DMS153 treated with DMSO at 0.1 percent for 48 hours (cell line): ENCODE measurements around the gene EFCAB12.
"Not testable (repeated sequence)": the region's sequence is repeated elsewhere in the genome, so short reads cannot be mapped to it uniquely, and the experiment has no call there.

ENCODE experiments used
- DNase-seq: peaks from one replicate; lab custom pipeline; 2025; ENCODE audit not compliant: unreplicated experiment; lab: John Stamatoyannopoulos, UW

EFCAB12 gene

DNA sequence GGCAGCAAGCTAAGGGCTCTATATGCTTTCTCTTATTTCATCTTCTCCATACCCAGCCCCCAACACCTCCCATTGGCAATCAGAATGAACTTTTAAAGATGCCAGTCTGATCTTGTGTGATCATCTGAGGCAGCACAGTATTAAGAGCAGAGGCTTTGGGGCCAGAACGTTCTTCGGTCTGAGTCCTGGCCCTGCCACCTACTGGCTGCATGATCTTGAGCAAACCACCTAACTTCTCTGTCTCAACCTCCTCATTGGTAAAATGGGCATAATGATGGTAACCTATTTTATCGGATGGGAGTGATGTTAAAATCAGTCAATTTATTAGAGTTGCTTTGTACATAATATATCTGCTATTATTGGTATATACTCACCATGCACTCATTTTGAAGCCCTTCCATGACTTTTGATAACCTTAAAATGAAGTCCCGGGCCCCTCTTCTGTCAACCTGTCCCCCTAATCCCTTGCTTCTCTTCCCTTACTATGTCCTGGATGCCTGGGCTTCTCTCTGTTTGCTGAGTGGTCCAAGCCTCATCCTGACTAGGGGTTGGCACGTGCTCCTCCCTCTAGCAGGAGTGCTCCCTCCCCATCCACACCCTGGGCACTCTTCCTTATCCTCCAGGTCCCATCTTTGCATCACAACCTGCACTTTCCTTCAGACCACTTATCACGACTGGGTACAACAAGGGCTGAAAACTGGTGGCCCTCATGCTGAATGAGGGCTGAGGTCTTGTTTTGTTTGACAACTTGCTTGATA is 6.3 kb downstream of the EFCAB12 start:
- DNase-seq, result no peak

DNA sequence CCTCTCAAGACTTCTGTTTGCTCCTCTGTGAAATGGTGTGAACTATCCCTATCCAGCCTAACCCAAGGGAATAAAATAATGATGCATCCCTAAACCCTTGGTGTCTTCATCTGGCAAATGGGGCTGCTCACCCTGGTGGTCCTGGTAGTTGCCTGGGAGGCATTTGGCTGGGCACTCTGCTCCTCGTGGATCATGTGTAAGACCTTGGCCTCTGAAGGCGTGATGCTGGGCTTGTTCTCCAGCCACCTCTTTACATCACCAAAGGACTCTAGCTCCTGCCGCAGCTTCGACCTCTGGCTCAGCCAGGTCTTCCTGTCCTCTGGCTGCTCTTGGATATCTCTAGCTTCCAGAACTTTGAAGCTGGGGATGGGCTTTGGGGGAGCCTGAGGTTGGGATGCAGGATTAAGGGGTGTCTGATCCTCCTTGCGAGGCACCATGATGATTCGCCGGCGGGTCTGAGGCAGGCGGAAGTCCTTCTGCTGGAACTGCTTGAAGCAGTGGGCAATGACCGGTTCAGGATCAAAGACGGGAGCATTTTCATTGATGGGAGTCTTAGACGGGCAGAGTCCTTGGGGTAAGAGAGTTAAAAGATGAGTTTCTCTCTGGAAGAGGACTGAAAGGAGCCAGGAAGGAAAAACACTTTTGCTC is 7.1 kb downstream of the EFCAB12 start:
- DNase-seq, result no peak

DNA sequence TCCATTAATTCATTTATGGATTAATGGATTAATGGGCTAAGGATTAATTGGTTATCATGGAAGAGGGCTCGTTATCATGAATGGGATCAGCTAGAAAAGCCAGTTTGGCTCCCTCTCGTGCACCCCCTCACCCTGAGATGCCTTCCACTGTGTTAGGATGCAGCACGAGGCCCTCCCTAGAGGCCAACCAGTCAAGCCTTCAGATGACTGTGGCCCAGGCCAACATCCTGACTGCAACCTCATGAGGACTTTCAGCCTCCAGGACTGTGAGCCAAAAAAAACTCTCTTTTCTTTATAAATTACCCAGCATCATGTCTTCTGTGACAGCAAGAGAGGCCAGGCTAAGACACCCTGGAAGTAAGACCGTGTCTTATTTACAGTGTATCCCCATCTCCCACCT is 9.0 kb downstream of the EFCAB12 start:
- no peak for DNase-seq

DNA sequence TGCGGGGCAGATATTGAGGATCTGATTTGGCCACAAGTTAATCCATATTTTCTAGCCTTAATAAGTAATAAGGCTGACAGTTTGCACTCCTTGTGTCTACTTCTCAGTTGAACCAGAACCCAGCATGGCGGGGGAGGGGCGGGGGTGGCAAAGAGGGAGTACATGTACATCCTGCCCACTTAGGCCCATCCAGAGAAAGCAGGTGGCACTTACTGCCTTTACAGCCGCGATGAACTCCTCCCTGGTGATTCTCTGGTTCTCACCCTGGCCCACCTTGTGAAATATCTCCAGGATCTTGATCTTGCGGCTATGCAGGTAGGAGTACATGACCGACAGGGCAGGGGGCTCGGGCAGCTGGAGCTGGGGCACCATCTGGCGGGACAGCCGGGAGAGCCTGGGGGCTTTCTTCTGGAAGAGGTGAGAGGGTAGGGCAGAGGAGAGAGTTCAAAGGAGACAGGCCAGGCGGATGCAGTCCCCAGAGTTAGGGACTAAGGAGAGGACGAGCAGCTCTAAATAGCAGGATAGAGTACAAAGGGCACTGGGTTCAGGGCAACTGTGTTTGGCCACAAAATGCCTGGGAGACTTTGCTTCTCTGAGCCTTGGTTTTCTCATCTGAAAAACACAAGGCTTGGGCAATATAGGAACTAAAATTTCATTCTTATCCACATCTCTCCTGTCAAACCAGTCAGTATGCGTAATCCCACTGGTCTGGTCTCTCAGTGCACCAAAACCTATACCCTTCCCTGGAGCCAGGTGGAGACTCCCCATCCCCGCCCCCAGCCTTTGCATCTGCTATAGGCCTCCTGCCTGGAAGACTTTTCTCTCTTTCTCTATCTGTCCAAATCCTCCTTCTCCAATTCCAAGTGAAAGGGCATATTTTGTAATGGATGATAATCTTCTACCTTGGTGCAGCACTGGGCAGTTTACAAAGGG is 10.1 kb downstream of the EFCAB12 start:
- no peak for DNase-seq

GRCh38 chr3:129417326-129417725 is 11.1 kb downstream of the EFCAB12 start:
- no peak for DNase-seq

GRCh38 chr3:129416415-129416814 is 12.0 kb downstream of the EFCAB12 start:
- no peak for DNase-seq

GRCh38 chr3:129415830-129416229 is 12.6 kb downstream of the EFCAB12 start:
- DNase-seq, result no peak

DNA sequence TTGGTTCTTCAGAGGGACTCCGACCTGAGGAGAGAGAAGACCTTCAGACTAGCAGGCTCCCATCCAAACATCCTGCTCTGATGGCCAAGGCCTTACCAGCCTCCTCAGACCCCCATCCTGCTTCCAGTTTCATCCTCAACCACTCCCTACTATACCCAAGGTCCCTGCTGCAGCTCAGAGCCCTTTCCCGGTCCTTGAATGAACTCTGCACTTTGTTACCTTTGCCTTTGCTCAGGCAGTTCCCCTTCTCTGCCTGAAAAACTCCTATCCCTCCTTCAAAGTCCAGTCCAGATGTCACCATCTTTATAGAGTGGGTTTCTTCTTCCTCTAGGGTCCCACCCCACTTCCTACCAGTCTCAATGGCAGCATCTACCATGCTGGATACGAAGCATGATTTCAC is 13.1 kb downstream of the EFCAB12 start:
- no peak for DNase-seq

DNA sequence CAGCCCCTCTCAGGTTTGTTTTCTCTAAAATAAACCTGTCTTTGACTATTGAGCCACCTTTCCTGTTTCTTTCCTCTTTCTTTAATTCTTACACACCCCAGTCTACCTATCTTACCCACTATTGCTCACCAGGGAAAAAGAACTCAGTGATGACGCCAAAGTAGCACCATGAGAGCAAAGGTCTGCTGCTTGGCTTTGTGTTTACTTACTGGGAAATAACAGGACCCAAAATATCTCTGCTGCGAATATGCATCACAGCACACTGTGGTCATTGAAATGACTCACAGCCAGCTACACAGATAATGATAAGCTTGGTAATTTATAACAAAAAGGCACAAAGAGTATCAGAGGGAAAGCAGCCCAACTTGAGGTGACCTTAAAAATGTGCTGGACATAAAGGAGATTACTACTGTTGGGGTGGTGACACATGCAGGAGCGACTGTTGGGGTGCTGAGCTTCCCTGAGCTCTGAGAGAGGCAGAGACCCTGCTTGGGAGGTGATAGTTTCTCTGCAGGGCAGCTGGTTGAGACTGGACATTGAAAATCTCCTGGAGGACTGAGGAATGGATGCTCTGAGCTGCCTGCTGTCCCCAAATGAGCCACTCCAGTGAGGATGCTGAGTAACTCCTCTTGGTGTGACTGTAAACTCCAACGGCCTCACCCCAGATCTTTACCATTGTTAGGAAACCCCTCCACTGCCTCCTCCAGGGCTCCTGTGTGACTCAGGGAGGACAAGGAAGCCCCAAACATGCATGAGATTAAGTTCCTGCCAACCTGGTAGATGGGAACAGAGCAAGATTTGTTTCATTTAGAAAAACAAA is 14.5 kb downstream of the EFCAB12 start:
- DNase-seq, result no peak

DNA sequence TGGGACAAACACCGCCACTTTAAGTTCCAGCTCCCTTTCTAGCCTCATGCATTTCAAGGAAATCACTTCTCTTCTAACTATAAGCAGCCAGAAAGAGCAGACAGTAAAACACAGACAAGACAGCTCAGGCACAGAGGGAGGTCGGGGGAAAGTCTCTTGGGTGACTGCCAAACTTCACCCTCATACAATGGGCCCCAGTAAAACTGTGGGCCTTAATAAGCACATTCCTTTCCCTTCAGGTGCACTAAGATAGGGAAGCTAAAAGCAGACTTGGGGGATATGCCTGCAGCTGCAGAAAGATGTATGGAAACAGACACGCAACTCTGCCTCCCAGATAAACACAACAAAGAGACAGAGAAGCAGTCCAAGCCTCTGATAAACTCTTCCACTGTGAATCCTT is 15.2 kb downstream of the EFCAB12 start:
- DNase-seq, result not testable (repeated sequence)

DNA sequence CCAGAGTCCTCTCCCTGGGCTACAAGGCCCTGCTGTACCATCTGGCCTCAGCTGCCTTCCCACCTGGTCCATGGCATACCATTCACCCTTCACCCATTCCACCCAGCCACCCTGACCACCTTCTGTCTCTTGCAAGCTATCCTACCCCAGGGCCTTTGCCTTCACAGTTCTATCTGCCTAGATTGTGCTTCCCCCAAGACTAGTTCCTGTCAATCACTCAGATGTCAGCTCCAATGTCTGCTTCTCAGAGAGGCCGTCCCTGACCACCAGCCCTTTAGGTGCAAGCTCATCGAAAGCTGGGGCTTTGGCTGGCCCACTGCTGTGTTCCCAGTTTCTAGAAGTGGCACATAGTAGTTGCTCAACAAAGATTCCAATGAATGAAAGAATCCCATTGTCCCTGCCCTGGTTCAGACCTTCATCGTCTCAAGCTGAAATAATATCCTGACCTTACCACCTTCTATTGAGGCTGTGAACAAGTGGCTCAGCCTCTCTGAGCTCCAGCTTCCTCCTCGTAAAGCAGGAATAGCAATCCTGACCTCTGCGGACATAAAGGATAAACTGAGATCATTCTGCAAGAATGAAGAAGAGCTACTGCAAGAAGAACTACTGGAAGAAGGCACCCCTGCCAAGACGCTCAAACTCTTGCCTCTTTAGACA is 15.8 kb downstream of the EFCAB12 start:
- no peak for DNase-seq

GRCh38 chr3:129410971-129411370 is 17.5 kb downstream of the EFCAB12 start:
- DNase-seq, result no peak

DNA sequence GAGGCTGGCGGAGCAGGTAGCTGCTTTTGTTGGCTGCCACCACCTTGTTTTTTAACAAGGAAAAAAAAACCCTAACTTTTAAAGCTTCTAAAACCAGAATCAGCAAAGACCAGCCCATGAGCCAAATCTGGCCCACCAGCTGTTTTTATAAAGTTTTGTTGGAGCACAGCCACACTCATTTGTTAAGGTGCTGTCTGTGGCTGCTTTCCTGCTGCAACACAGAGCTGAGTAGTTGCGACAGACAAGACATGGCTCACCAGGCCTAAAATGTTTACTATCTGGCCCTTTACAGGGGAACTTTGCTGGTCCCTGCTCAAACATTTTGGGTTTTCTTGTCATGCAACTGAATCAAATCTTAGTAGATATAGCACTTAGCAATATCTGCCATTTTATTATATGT is 18.9 kb downstream of the EFCAB12 start:
- no peak for DNase-seq

- DNase-seq, result no peak
Observed at GRCh38 chr3:129404610-129405009, 23.8 kb downstream of the EFCAB12 start.

GRCh38 chr3:129404130-129404529 is 24.3 kb downstream of the EFCAB12 start:
- DNase-seq, result no peak

- DNase-seq, result no peak
Observed at GRCh38 chr3:129403450-129403849, 25.0 kb downstream of the EFCAB12 start.

DNA sequence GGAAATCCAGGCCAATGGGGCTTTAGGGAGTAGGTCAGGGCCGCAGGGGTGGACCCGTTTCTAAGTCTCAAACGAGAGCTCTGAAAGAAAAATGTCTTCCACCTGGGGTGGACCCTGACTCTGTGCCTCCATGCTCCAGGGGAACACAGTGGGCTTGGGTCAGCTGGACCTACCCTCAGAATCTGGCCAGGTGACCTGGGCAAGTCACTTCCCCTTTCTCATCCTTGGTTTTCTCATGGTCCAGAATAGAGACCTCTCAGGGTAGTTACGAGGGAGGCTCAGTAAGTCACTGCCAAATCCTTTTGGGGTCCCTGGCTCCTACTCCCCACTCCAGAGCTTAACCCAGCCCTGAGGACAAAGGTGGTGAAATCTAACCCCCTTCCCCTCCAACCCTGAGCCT is 25.8 kb downstream of the EFCAB12 start:
- DNase-seq, result no peak

GRCh38 chr3:129402210-129402609 is 26.2 kb downstream of the EFCAB12 start:
- no peak for DNase-seq

GRCh38 chr3:129399895-129400357 is 28.5 kb downstream of the EFCAB12 start:
- DNase-seq, result no peak
